Smooth muscle cell (in vitro differentiated cells): Measurements from ENCODE around the gene TEX54. TPM values are rescaled to one million over a fixed set of nuclear protein-coding genes. Genes with fewer than 3 reads are reported as not detected.
A peak's percentile ranks its signal among the peaks of the same experiment; 100 is the strongest.

Experiments used
- DNase-seq: peaks from one replicate; lab custom pipeline; 2025; ENCODE audit not compliant: unreplicated experiment; lab: John Stamatoyannopoulos, UW
- H2AFZ ChIP-seq: fragments of 200-600 bp; sonication (generic); 2 replicates; pipeline ENCODE4 v1.6.0; 2016; ENCODE audit warnings: antibody characterized with exemption, low read depth, mild to moderate bottlenecking
- H3F3A ChIP-seq: fragments of 200-600 bp; sonication (generic); 2 replicates; pipeline ENCODE4 v1.6.0; 2017; ENCODE audit warnings: antibody characterized with exemption, low read depth
- H3K27ac ChIP-seq: fragments of 200-600 bp; sonication (generic); 2 replicates; pipeline ENCODE4 v1.5.1; 2016; ENCODE audit warnings: low read depth, mild to moderate bottlenecking
- H3K27me3 ChIP-seq: fragments of 200-600 bp; sonication (generic); 2 replicates; pipeline ENCODE4 v1.6.1; 2016; ENCODE audit warnings: low read depth, mild to moderate bottlenecking
- H3K36me3 ChIP-seq: fragments of 200-600 bp; sonication (generic); 2 replicates; pipeline ENCODE4 v1.5.1; 2016; ENCODE audit warnings: low read depth
- H3K4me1 ChIP-seq: fragments of 200-600 bp; sonication (generic); 2 replicates; pipeline ENCODE4 v1.5.1; 2016; ENCODE audit warnings: low read depth
- H3K4me2 ChIP-seq: fragments of 200-600 bp; sonication (generic); 2 replicates; pipeline ENCODE4 v1.6.0; 2016; ENCODE audit warnings: mild to moderate bottlenecking
- H3K4me3 ChIP-seq: fragments of 200-600 bp; sonication (generic); 2 replicates; pipeline ENCODE4 v1.5.1; 2016; ENCODE audit warnings: mild to moderate bottlenecking
- H3K79me2 ChIP-seq: fragments of 200-600 bp; sonication (generic); 2 replicates; pipeline ENCODE4 v1.6.0; 2016; ENCODE audit warnings: low read depth, mild to moderate bottlenecking
- H3K9ac ChIP-seq: fragments of 200-600 bp; sonication (generic); 2 replicates; pipeline ENCODE4 v1.6.0; 2016; ENCODE audit warnings: low read depth
- H3K9me3 ChIP-seq: fragments of 200-600 bp; sonication (generic); replicated peaks from 2 replicates; pipeline ENCODE4 v1.5.1; 2016; ENCODE audit warnings: low read depth
- H4K20me1 ChIP-seq: fragments of 200-600 bp; sonication (generic); 2 replicates; pipeline ENCODE4 v1.6.0; 2016; ENCODE audit warnings: low read depth
- CTCF ChIP-seq: fragments of 200-600 bp; sonication (generic); IDR thresholded peaks from 2 replicates; pipeline ENCODE4 v1.5.1; 2017; ENCODE audit warnings: borderline replicate concordance, mild to moderate bottlenecking, antibody characterized with exemption; ENCODE audit not compliant: insufficient read depth, poor library complexity, severe bottlenecking
- WGBS: methylation state at CpG from one replicate; pipeline ENCODE4 v1.1.7; 2016; ENCODE audit warnings: low lambda C conversion rate; 5-methylcytosine and 5-hydroxymethylcytosine counted together
- microRNA-seq: library from miRNA; unstranded; fragments of <30 nt; microRNA quantifications from one replicate; pipeline ENCODE4, GENCODE V29; 2016; ENCODE audit warnings: borderline number of aligned reads
- polyA plus RNA-seq: library from polyadenylated mRNA; unstranded; fragments of >200 nt; fragmentation: Nextera tagmentation; extraction: Ambion mirVana; gene quantifications from 2 replicates; pipeline ENCODE4 v1.2.1, GENCODE V29; 2016
- small RNA-seq: library from RNA; depleted of rRNA; stranded (forward); fragments of <200 nt; gene quantifications from one replicate; pipeline ENCODE3, GENCODE V24; 2014
- total RNA-seq: library from RNA; depleted of rRNA; stranded (reverse); fragments of >200 nt; gene quantifications from 2 replicates; pipeline ENCODE4 v1.2.3, GENCODE V29; 2014

The TEX54 gene
- total and polyA plus RNA-seq, 2 experiments from 2014 or later = 1.4 TPM; not detected in 1

DNA sequence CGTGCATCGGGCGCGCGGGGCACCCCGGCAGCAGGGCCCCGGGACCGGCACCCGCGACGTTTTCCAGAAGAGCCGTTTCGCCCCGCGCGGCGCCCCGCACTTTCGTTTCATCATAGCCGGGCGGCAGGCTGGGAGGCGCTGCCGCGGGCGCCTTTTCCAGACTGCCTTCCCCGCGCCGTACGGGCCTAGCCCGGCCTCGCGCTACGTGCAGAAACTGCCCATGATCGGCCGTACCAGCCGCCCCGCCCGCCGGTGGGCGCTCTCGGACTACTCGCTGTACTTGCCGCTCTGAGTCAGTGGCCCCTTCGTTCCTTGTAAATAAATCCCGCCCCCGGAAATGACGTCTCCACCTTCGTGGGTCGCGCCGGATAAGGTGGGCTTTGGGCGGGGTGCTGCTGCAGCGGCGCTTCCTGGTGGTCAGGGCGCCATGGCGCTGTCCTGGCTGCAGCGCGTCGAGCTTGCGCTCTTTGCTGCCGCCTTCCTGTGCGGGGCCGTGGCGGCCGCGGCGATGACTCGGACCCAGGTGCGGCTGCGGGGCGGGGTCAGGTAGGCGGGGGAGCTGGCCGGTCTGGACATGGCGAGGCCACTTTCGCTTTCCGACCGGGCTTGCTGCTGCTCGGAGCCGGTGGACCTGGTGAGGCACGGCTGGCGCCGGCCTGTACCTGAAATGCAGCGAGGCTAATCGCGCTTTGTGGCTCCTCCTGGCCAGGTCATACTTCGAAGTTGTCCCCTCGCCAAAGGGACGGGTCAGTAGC lies 45.5 kb downstream of the TEX54 start, which contains the start of gene TMEM179B:
Gene TMEM179B, plus strand, starts transcription at position 398 of the 755 bp plus-strand sequence. Its CDS starts 30 bp downstream, at position 428.
- Histone ChIP-seq H3K4me2 (peak within 1 kb of the TSS; percentile 95), H2AFZ (peak within 1 kb of the TSS; percentile 67), H4K20me1 (peaks cover 5% of the 10 kb centered on the region), H3F3A (peaks cover 22% of the 10 kb centered on the region), H3K27ac (peak within 1 kb of the TSS; percentile 87), H3K9ac (peak within 1 kb of the TSS; percentile 81), H3K27me3 (no peaks in the 10 kb centered on the region), H3K9me3 (no peaks in the 10 kb centered on the region), H3K4me1 (peaks cover 9% of the 10 kb centered on the region), H3K4me3 (peak within 1 kb of the TSS; percentile 86), H3K36me3 (no peaks in the 10 kb centered on the region), H3K79me2 (peaks cover 39% of the 10 kb centered on the region)
- TF ChIP-seq CTCF = peak; percentile 57
- DNase-seq = peak; percentile 80
- WGBS = under 1% methylated on average over 76 of the region's 88 CpGs

DNA sequence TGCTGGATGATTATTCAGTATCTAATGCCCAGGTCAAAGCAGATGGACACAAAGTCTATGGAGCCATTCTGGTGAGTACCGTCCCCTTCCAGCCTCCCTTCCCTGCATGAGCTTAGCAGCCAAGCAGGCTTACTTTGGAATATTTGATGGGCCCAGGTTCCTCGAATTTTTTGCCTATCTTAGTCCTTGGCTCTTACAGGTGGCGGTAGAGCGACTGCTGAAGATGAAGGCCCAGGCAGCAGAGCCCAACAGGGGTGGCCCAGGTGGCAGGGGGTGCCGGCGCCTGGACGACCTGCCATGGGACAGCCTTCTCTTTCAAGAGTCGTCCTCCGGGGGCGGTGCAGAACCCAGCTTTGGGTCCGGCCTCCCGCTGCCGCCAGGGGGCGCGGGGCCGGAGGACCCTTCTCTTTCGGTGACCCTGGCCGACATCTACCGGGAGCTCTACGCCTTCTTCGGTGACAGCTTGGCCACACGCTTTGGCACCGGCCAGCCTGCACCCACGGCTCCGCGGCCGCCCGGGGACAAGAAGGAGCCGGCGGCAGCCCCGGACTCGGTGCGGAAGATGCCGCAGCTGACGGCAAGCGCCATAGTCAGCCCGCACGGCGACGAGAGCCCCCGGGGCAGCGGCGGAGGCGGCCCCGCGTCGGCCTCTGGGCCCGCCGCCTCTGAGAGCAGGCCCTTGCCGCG lies 46.2 kb downstream of the TEX54 start:
- H2AFZ ChIP-seq = peak overlapping the region; percentile 67
- peaks cover 7% of the 10 kb centered on the region for H3K4me1 ChIP-seq
- no peaks in the 10 kb centered on the region for H3K9me3 ChIP-seq
- peak; percentile 61 for DNase-seq
- H3K36me3 ChIP-seq = no peaks in the 10 kb centered on the region
- peak overlapping the region; percentile 95 for H3K4me2 ChIP-seq
- H3F3A ChIP-seq = peaks cover 17% of the 10 kb centered on the region
- H3K27ac ChIP-seq = peak overlapping the region; percentile 87
- 2% methylated on average over 46 of the region's 51 CpGs for WGBS
- peaks cover 36% of the 10 kb centered on the region for H3K79me2 ChIP-seq
- H3K9ac ChIP-seq = peak overlapping the region; percentile 81
- peak; percentile 93 for TF ChIP-seq CTCF
- peak overlapping the region; percentile 86 for H3K4me3 ChIP-seq
- no peaks in the 10 kb centered on the region for H3K27me3 ChIP-seq
- H4K20me1 ChIP-seq = peaks cover 5% of the 10 kb centered on the region

DNA sequence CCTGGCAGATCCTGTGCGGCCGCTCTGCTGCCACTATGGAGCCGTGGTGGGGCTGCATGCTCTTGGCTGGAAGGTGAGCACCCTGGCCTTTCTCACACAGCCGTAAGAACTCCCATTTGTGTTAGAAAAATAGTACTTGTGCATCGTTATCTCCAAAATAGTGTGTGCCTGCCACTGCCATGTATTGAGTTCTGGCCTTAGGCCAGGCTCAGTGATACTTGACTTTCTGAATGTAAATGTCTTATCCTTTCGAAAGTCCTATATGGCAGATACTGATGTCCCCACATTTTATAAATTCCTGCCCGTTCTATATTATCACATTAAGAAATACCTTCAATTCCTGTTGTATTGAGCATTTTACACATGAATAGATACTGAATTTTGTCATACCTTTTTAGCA lies 49.9 kb downstream of the TEX54 start:
- TF ChIP-seq CTCF = no peak
- Histone ChIP-seq H3K36me3 (no peaks in the 10 kb centered on the region), H3K79me2 (no peaks in the 10 kb centered on the region), H3K4me3 (no peak overlapping the region), H3K4me2 (no peak overlapping the region), H4K20me1 (no peaks in the 10 kb centered on the region), H3F3A (peaks cover 4% of the 10 kb centered on the region), H3K27ac (no peak overlapping the region), H3K9me3 (no peaks in the 10 kb centered on the region), H3K9ac (no peak overlapping the region), H3K27me3 (no peaks in the 10 kb centered on the region), H2AFZ (no peak overlapping the region), H3K4me1 (no peaks in the 10 kb centered on the region)
- DNase-seq = no peak
- 97% methylated on average over 7 of the region's 7 CpGs for WGBS

Small RNA genes lying within 50 kb of the gene (microRNA-seq; reads per million reads assigned to microRNA genes)
- 2.3 reads per million for gene MIR6514
- 1.8 reads per million for gene MIR6748

Small RNA genes lying within 50 kb of the gene (small RNA-seq; reads per million reads assigned to genes)
- gene MIR6514 (0.34 reads per million, percentile 9 among the genes with 10 or more reads in this experiment), gene RF00099 (not detected), gene RNU6-118P (0.08 reads per million), gene SNORD22 (not detected), gene SNORD26 (not detected), gene SNORD27 (not detected), gene SNORD28 (not detected), gene SNORD30 (4,303 reads per million, percentile 100 among the genes with 10 or more reads in this experiment)

Other genes starting within 250 kb of the TEX54 start
- 3.0 and 5.5 TPM in 2 replicates for gene TUT1, start 241.3 kb downstream of the TEX54 start, total RNA-seq
- gene TUT1, start 241.3 kb downstream of the TEX54 start, polyA plus RNA-seq = 15.9 and 18.6 TPM in 2 replicates
- 57.0 and 65.9 TPM in 2 replicates for gene MTA2, start 231.0 kb downstream of the TEX54 start, total RNA-seq
- gene MTA2, start 231.0 kb downstream of the TEX54 start, polyA plus RNA-seq = 20.5 and 22.7 TPM in 2 replicates
- 20.6 and 35.0 TPM in 2 replicates for gene EML3, start 220.1 kb downstream of the TEX54 start, total RNA-seq
- gene EML3, start 220.1 kb downstream of the TEX54 start, polyA plus RNA-seq = 36.8 and 47.2 TPM in 2 replicates
- gene ROM1, start 219.6 kb downstream of the TEX54 start, total RNA-seq = 0.63 and 4.0 TPM in 2 replicates
- gene ROM1, start 219.6 kb downstream of the TEX54 start, polyA plus RNA-seq = 0.91 and 1.4 TPM in 2 replicates
- 19.3 and 20.0 TPM in 2 replicates for gene B3GAT3, start 210.9 kb downstream of the TEX54 start, total RNA-seq
- gene B3GAT3, start 210.9 kb downstream of the TEX54 start, polyA plus RNA-seq = 66.9 and 73.8 TPM in 2 replicates
- gene GANAB, start 186.2 kb downstream of the TEX54 start, total RNA-seq = 176 and 186 TPM in 2 replicates
- 194 and 225 TPM in 2 replicates for gene GANAB, start 186.2 kb downstream of the TEX54 start, polyA plus RNA-seq
- gene INTS5, start 179.5 kb downstream of the TEX54 start, total RNA-seq = 7.3 and 8.2 TPM in 2 replicates
- 11.9 and 13.2 TPM in 2 replicates for gene INTS5, start 179.5 kb downstream of the TEX54 start, polyA plus RNA-seq
- gene C11orf98, start 167.6 kb downstream of the TEX54 start, total RNA-seq = 54.4 and 68.4 TPM in 2 replicates
- gene C11orf98, start 167.6 kb downstream of the TEX54 start, polyA plus RNA-seq = 101 and 114 TPM in 2 replicates
- gene CSKMT, start 167.5 kb downstream of the TEX54 start, total RNA-seq = 1.3 and 4.9 TPM in 2 replicates
- gene CSKMT, start 167.5 kb downstream of the TEX54 start, polyA plus RNA-seq = 1.4 and 9.8 TPM in 2 replicates
- 5.5 and 7.7 TPM in 2 replicates for gene UQCC3, start 161.2 kb downstream of the TEX54 start, total RNA-seq
- 14.4 and 16.7 TPM in 2 replicates for gene UQCC3, start 161.2 kb downstream of the TEX54 start, polyA plus RNA-seq
- 1.5 and 5.6 TPM in 2 replicates for gene LBHD1, start 160.6 kb downstream of the TEX54 start, total RNA-seq
- gene LBHD1, start 160.6 kb downstream of the TEX54 start, polyA plus RNA-seq = 3.9 and 7.7 TPM in 2 replicates
- 52.2 and 58.1 TPM in 2 replicates for gene UBXN1, start 153.8 kb downstream of the TEX54 start, total RNA-seq
- 73.5 and 78.4 TPM in 2 replicates for gene UBXN1, start 153.8 kb downstream of the TEX54 start, polyA plus RNA-seq
- gene LRRN4CL, start 143.3 kb downstream of the TEX54 start, total RNA-seq = 0.76 and 1.3 TPM in 2 replicates
- not detected in 2 replicates for gene LRRN4CL, start 143.3 kb downstream of the TEX54 start, polyA plus RNA-seq
- 76.4 and 79.7 TPM in 2 replicates for gene BSCL2, start 125.4 kb downstream of the TEX54 start, total RNA-seq
- gene BSCL2, start 125.4 kb downstream of the TEX54 start, polyA plus RNA-seq = 115 and 123 TPM in 2 replicates
- gene GNG3, start 125.2 kb downstream of the TEX54 start, total RNA-seq = 0.18 TPM in 1 of 2 replicates, not detected in the other
- gene GNG3, start 125.2 kb downstream of the TEX54 start, polyA plus RNA-seq = 0.18 and 1.2 TPM in 2 replicates
- gene HNRNPUL2, start 105.4 kb downstream of the TEX54 start, total RNA-seq = 14.3 and 19.4 TPM in 2 replicates
- gene HNRNPUL2, start 105.4 kb downstream of the TEX54 start, polyA plus RNA-seq = 3.6 and 4.5 TPM in 2 replicates
- 20.1 and 53.0 TPM in 2 replicates for gene TTC9C, start 104.4 kb downstream of the TEX54 start, total RNA-seq
- 46.9 and 49.3 TPM in 2 replicates for gene TTC9C, start 104.4 kb downstream of the TEX54 start, polyA plus RNA-seq
- gene ZBTB3, start 78.7 kb downstream of the TEX54 start, total RNA-seq = 3.3 TPM in 2 replicates
- 2.9 and 3.6 TPM in 2 replicates for gene ZBTB3, start 78.7 kb downstream of the TEX54 start, polyA plus RNA-seq
- 147 and 197 TPM in 2 replicates for gene POLR2G, start 71.3 kb downstream of the TEX54 start, total RNA-seq
- 192 and 220 TPM in 2 replicates for gene POLR2G, start 71.3 kb downstream of the TEX54 start, polyA plus RNA-seq
- 10.5 and 11.9 TPM in 2 replicates for gene TAF6L, start 61.4 kb downstream of the TEX54 start, total RNA-seq
- 18.6 and 27.2 TPM in 2 replicates for gene TAF6L, start 61.4 kb downstream of the TEX54 start, polyA plus RNA-seq
- 96.0 and 103 TPM in 2 replicates for gene TMEM179B, start 45.4 kb downstream of the TEX54 start, total RNA-seq
- gene TMEM179B, start 45.4 kb downstream of the TEX54 start, polyA plus RNA-seq = 113 and 125 TPM in 2 replicates
- gene TMEM223, start 40.8 kb downstream of the TEX54 start, total RNA-seq = 43.2 and 47.8 TPM in 2 replicates
- gene TMEM223, start 40.8 kb downstream of the TEX54 start, polyA plus RNA-seq = 40.8 and 46.8 TPM in 2 replicates
- gene NXF1, start 27.4 kb downstream of the TEX54 start, total RNA-seq = 33.4 and 35.4 TPM in 2 replicates
- gene NXF1, start 27.4 kb downstream of the TEX54 start, polyA plus RNA-seq = 46.5 and 78.8 TPM in 2 replicates
- 44.6 and 52.6 TPM in 2 replicates for gene STX5, start 790 bp downstream of the TEX54 start, total RNA-seq
- 67.9 and 69.0 TPM in 2 replicates for gene STX5, start 790 bp downstream of the TEX54 start, polyA plus RNA-seq
- gene WDR74, start 6.7 kb upstream of the TEX54 start, total RNA-seq = 19.3 and 36.6 TPM in 2 replicates
- 41.3 and 46.1 TPM in 2 replicates for gene WDR74, start 6.7 kb upstream of the TEX54 start, polyA plus RNA-seq
- 181 and 248 TPM in 2 replicates for gene SLC3A2, start 48.1 kb upstream of the TEX54 start, total RNA-seq
- gene SLC3A2, start 48.1 kb upstream of the TEX54 start, polyA plus RNA-seq = 179 and 291 TPM in 2 replicates
- not detected in 2 replicates for gene CHRM1, start 88.5 kb upstream of the TEX54 start, total RNA-seq
- gene CHRM1, start 88.5 kb upstream of the TEX54 start, polyA plus RNA-seq = not detected in 2 replicates
- not detected in 2 replicates for gene SLC22A6, start 152.1 kb upstream of the TEX54 start, total RNA-seq
- not detected in 2 replicates for gene SLC22A6, start 152.1 kb upstream of the TEX54 start, polyA plus RNA-seq
- gene SLC22A8, start 183.0 kb upstream of the TEX54 start, total RNA-seq = not detected in 2 replicates
- gene SLC22A8, start 183.0 kb upstream of the TEX54 start, polyA plus RNA-seq = not detected in 2 replicates